Prostate gland (tissue), 2 donors: Measurements from ENCODE around the gene KCTD21. TPM values are rescaled to one million over a fixed set of nuclear protein-coding genes. Genes with fewer than 3 reads are reported as not detected.
A peak's percentile ranks its signal among the peaks of the same experiment; 100 is the strongest.

Source experiments
- DNase-seq: peaks from one replicate; pipeline ENCODE4 v3.0.0-alpha.2; 2019; ENCODE audit warnings: low spot score
- H3K27ac ChIP-seq, 2 donors: fragments of 200-600 bp; sonication (generic); 2 replicates each; pipeline ENCODE4 v1.5.1; 2017 to 2019
- H3K27me3 ChIP-seq: fragments of 200-600 bp; sonication (generic); replicated peaks from 2 replicates; pipeline ENCODE4 v1.5.1; 2019; ENCODE audit not compliant: insufficient read depth
- H3K36me3 ChIP-seq, 2 donors: fragments of 200-600 bp; sonication (generic); 1 replicate in 1 of 2; 2 replicates in 1 of 2; pipeline versions ENCODE4 v1.5.1 to v1.8.1; 2017 to 2019
- H3K4me1 ChIP-seq: fragments of 200-600 bp; sonication (generic); replicated peaks from 2 replicates; pipeline ENCODE4 v1.5.1; 2019
- H3K4me3 ChIP-seq, 2 donors: fragments of 200-600 bp; sonication (generic); 2 replicates each; pipeline ENCODE4 v1.5.1; 2017 to 2019
- H3K9me3 ChIP-seq: fragments of 200-600 bp; sonication (generic); 2 replicates; pipeline ENCODE4 v1.5.1; 2017
- CTCF ChIP-seq, 4 experiments: fragments of 200-600 bp in 2 of 4; fragments of 450-650 bp in 2 of 4; sonication (generic) in 2 of 4; IDR thresholded peaks; 1 replicate in 3 of 4; 2 replicates in 1 of 4; pipeline ENCODE4 v1.5.1; 2016 to 2019; ENCODE audit warnings: antibody characterized with exemption in 4 of 4, mild to moderate bottlenecking in 2 of 4, moderate library complexity in 2 of 4
- POLR2A ChIP-seq: fragments of 450-650 bp; IDR thresholded peaks from one replicate; pipeline ENCODE4 v1.6.1; 2016; ENCODE audit warnings: antibody characterized with exemption, mild to moderate bottlenecking
- POLR2AphosphoS5 ChIP-seq: sonication (generic); formaldehyde crosslinking; IDR thresholded peaks from one replicate; pipeline ENCODE4 v1.6.1; 2017; ENCODE audit warnings: antibody characterized with exemption
- WGBS: methylation state at CpG from one replicate; pipeline ENCODE4 v1.1.5; 2018; 5-methylcytosine and 5-hydroxymethylcytosine counted together
- intact Hi-C: fragments of 100-400 bp; cut with DNase I; formaldehyde crosslinking; loops from one replicate; pipeline ENCODE4 v1.14.2; 2022
- total RNA-seq, 2 donors: library from RNA; depleted of rRNA; stranded (reverse); fragments of >200 nt; gene quantifications; one replicate each; pipeline ENCODE4 v1.1.0, GENCODE V29; 2016

Gene KCTD21
- total RNA-seq, 2 donors from 2014 or later = 7.3 to 12.2 TPM

- no peak overlapping the region for H3K27ac ChIP-seq
- H3K4me3 ChIP-seq = no peak overlapping the region
- 85% methylated on average over 14 of the region's 14 CpGs for WGBS
- DNase-seq = no peak
- no peaks in the 10 kb centered on the region for H3K4me1 ChIP-seq
- intact Hi-C loops = no loop called here
- TF ChIP-seq CTCF (IDR thresholded peaks at IDR 0.05) (no peak), POLR2A (no peak), POLR2AphosphoS5 (no peak)
- H3K9me3 ChIP-seq = no peaks in the 10 kb centered on the region
- H3K36me3 ChIP-seq = no peaks in the 10 kb centered on the region
- H3K27me3 ChIP-seq = no peaks in the 10 kb centered on the region
Measured at GRCh38 chr11:78190871-78191538, 2.6 kb upstream of the KCTD21 start.

- Histone ChIP-seq H3K27me3 (no peaks in the 10 kb centered on the region), H3K4me1 (no peaks in the 10 kb centered on the region), H3K36me3 (no peaks in the 10 kb centered on the region), H3K9me3 (no peaks in the 10 kb centered on the region), H3K4me3 (no peak overlapping the region), H3K27ac (no peak overlapping the region)
- 67% methylated on average over 3 of the region's 3 CpGs for WGBS
- TF ChIP-seq POLR2AphosphoS5 = no peak
- DNase-seq = no peak
- intact Hi-C loops = no loop called here
Measured at GRCh38 chr11:78190374-78190773, 1.9 kb upstream of the KCTD21 start.

DNA sequence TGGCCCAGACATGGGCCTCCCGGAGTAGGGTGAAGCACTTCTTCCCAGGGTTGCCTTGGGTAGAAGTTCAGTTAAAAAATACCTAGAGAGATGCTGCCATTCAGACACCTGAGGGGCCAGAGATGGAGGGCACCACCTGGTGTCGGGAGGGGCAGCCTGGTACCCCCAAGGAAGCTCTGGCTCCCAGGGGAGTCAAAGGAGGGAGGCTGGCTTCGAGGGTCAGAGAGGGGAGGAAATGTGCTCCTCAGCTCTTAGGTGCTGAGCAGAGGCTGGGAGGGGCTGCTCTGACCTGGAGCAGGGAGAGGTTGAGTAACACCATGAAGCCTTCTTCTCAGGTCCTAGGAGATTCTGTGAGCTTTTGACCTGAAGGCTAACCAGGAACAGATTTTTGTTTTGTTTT, 1.4 kb upstream of the KCTD21 start:
- H3K9me3 ChIP-seq = no peaks in the 10 kb centered on the region
- intact Hi-C loops = no loop called here
- TF ChIP-seq CTCF (IDR thresholded peaks at IDR 0.05) = no peak
- no peak for TF ChIP-seq POLR2A
- TF ChIP-seq POLR2AphosphoS5 = no peak
- no peaks in the 10 kb centered on the region for H3K4me1 ChIP-seq
- no peaks in the 10 kb centered on the region for H3K36me3 ChIP-seq
- no peak for DNase-seq
- WGBS = 44% methylated on average over 3 of the region's 3 CpGs
- H3K27me3 ChIP-seq = no peaks in the 10 kb centered on the region
- H3K27ac ChIP-seq = no peak overlapping the region
- H3K4me3 ChIP-seq = no peak overlapping the region

- no peaks in the 10 kb centered on the region for H3K4me1 ChIP-seq
- TF ChIP-seq CTCF (IDR thresholded peaks at IDR 0.05) (no peak), POLR2A (no peak), POLR2AphosphoS5 (no peak)
- H3K27me3 ChIP-seq = no peaks in the 10 kb centered on the region
- H3K27ac ChIP-seq = peak overlapping the region; percentile 79 to 87
- H3K4me3 ChIP-seq = peak overlapping the region; percentile 64 to 88
- WGBS = 32% methylated on average over 16 of the region's 18 CpGs
- no peaks in the 10 kb centered on the region for H3K9me3 ChIP-seq
- H3K36me3 ChIP-seq = no peaks in the 10 kb centered on the region
- DNase-seq = no peak
- intact Hi-C loops = no loop called here
Measured at GRCh38 chr11:78189174-78189724, 823 bp upstream of the KCTD21 start.

GRCh38 chr11:78187366-78188285, 800 bp downstream of the KCTD21 start:
- Histone ChIP-seq H3K9me3 (no peaks in the 10 kb centered on the region), H3K27me3 (no peaks in the 10 kb centered on the region), H3K4me1 (no peaks in the 10 kb centered on the region), H3K4me3 (peak overlapping the region; percentile 64 to 88), H3K27ac (peak overlapping the region; percentile 79 to 87), H3K36me3 (no peaks in the 10 kb centered on the region)
- no peak for DNase-seq
- intact Hi-C loops = no loop called here
- WGBS = 15% methylated on average over 31 of the region's 31 CpGs
- TF ChIP-seq POLR2A = no peak
- TF ChIP-seq POLR2AphosphoS5 = no peak
- no peak for TF ChIP-seq CTCF (IDR thresholded peaks at IDR 0.05)
